ENCODE results near the gene LCN6.

DNA sequence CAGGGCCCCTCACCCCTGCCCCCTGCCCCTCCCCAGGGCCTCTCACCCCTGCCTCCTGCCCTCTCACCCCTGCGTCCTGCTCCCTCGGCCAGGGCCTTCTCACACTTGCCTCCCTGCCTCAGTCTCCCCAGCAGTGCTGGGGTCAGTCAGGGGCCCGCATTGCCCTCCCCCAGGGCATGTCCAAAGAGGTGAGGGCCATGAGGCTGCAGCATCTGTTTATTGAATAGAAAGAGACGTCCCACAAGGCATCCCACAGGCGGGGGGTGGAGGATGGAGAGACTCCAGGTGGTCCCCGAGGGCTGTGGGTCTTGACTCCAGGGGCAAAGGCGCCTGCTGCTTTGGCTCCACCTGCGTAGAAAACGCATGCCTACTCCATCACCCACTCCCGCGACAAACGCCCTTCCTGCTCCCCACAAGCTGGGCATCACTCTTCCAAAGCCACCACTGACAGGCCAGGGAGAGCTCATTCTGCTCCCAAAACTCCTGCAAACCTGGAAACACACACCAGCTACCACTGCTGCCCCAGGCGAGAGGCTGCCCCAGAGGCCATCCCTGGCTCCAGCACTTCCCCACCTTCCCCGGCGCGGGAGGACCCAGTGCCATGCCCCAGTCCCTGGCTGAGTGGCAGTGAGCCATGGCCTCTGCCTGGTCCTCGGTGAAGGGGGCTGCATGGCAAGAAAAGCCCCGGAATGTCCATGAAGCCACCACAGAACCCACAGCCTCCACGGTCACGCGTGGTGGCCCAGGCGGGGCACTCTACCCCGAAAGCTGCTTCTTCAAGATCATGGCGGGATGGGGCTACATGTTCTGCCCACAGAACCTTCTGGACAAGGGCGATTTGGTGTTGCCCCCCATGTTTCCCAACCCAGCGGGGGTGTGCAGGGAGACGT, 11.4 kb upstream of the LCN6 start:
- TF ChIP-seq POLR2A (IDR thresholded peaks at IDR 0.05) (no peak), POLR2AphosphoS5 (IDR thresholded peaks at IDR 0.05) (no peak)
- TF ChIP-seq, protein P1, sequence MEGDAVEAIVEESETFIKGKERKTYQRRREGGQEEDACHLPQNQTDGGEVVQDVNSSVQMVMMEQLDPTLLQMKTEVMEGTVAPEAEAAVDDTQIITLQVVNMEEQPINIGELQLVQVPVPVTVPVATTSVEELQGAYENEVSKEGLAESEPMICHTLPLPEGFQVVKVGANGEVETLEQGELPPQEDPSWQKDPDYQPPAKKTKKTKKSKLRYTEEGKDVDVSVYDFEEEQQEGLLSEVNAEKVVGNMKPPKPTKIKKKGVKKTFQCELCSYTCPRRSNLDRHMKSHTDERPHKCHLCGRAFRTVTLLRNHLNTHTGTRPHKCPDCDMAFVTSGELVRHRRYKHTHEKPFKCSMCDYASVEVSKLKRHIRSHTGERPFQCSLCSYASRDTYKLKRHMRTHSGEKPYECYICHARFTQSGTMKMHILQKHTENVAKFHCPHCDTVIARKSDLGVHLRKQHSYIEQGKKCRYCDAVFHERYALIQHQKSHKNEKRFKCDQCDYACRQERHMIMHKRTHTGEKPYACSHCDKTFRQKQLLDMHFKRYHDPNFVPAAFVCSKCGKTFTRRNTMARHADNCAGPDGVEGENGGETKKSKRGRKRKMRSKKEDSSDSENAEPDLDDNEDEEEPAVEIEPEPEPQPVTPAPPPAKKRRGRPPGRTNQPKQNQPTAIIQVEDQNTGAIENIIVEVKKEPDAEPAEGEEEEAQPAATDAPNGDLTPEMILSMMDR (IDR thresholded peaks at IDR 0.05) = no peak
